ENCODE data around the gene GTF3A.
A peak's percentile ranks its signal among the peaks of the same experiment; 100 is the strongest.

GTF3A gene

DNA sequence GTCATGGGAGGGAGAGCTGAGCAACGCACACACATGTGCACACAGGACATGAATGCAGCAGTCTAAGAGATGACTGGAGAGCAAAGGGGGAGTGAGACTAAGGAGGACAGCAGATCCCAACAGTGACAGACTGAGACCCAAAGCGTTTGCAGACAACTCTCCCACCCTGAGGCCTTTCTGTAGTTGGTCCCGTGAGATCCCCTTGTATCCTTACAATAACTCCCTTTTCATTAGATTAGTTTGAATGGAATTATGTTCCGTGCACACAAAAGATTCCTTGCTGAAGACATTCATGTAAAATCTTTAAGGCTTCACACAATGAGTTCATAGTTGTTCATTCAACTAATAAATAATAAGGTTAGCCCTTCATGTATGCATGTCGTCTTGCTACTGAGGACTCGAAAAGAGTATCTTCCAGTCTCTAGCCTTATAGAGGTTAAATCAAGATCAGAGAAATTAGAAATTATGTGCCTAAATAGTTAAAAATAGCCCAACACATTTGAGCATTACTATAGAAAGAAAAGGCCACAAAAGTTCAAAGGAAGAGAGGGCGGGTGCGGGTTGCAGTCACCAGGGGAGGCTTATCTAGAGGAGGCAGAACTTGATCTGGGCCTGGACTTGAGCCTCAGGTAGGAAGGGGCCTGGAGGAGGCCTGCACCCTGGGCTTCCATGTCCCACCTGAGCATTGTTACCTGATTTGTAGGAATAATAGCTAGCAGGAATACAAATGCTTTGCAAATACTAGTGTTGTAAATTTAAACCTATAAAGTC lies 3.1 kb upstream of the GTF3A start:
- no peak overlapping the region for H3K4me3 ChIP-seq (ENCODE audit: low read length)
- DNase-seq (ENCODE audit: low read depth) = no peak
- TF ChIP-seq, protein P1, sequence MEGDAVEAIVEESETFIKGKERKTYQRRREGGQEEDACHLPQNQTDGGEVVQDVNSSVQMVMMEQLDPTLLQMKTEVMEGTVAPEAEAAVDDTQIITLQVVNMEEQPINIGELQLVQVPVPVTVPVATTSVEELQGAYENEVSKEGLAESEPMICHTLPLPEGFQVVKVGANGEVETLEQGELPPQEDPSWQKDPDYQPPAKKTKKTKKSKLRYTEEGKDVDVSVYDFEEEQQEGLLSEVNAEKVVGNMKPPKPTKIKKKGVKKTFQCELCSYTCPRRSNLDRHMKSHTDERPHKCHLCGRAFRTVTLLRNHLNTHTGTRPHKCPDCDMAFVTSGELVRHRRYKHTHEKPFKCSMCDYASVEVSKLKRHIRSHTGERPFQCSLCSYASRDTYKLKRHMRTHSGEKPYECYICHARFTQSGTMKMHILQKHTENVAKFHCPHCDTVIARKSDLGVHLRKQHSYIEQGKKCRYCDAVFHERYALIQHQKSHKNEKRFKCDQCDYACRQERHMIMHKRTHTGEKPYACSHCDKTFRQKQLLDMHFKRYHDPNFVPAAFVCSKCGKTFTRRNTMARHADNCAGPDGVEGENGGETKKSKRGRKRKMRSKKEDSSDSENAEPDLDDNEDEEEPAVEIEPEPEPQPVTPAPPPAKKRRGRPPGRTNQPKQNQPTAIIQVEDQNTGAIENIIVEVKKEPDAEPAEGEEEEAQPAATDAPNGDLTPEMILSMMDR (conservative IDR thresholded peaks at IDR 0.05; ENCODE audit: low read length) = no peak

DNA sequence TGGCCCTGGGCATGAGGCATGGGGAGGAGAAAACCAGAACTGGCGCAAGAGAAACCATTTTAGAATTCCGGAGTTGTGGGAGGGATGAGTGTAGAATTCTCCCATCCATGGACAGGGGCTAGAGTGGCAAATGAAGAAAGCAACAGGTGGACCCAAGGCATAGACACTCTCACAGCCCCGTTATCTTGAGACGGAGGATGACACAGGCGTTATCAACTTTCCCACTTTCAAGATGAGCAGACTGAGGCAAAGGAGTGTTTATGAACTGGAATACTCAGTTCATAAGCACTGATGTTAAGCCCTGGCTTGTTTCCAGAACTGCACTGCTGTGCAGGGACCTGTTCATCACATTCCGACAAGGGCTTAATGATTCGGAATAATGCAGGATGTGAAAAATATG lies 1.1 kb upstream of the GTF3A start:
- TF ChIP-seq, protein P1 (conservative IDR thresholded peaks at IDR 0.05; ENCODE audit: low read length) = no peak
- H3K4me3 ChIP-seq (ENCODE audit: low read length) = no peak overlapping the region
- DNase-seq (ENCODE audit: low read depth) = no peak

DNA sequence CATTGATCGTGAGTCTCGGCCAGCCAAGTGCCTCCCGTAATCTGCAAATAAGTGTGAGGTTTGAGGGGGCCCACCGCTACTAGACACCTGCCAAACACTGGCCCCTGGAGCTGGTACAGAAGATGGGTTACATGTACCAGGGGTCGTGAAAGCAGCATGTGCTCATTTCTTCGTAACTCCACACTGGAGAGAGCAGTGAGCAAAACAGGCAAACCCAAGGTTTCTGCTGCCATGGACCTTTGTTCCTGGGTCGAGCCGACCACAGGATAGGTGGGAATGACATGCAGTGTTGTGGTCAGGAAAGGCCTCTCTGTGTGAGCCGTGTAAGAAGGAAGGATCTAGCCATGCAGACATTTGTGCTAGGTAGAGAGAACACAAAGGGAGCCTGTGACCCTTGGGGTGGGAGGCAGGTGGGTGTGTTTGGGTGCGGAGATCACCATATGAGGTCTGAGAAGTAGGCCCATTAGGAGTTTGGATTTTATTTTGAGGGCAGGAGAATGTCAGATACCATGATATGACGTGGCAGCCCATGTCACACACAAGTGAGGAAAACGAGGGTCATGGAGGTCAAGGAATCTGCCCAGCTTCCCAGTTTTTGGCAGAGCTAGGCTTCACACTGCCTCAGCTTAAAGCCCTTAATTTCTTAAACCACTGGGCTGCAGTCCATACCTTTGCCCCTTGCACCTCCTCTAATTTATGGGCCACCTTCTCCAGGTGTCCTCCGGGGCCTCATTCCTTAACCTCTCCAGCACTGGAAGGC lies 919 bp downstream of the GTF3A start:
- H3K4me3 ChIP-seq (ENCODE audit: low read length) = peak overlapping the region; percentile 80
- TF ChIP-seq, protein P1 (conservative IDR thresholded peaks at IDR 0.05; ENCODE audit: low read length) = no peak
- no peak for DNase-seq (ENCODE audit: low read depth)

DNA sequence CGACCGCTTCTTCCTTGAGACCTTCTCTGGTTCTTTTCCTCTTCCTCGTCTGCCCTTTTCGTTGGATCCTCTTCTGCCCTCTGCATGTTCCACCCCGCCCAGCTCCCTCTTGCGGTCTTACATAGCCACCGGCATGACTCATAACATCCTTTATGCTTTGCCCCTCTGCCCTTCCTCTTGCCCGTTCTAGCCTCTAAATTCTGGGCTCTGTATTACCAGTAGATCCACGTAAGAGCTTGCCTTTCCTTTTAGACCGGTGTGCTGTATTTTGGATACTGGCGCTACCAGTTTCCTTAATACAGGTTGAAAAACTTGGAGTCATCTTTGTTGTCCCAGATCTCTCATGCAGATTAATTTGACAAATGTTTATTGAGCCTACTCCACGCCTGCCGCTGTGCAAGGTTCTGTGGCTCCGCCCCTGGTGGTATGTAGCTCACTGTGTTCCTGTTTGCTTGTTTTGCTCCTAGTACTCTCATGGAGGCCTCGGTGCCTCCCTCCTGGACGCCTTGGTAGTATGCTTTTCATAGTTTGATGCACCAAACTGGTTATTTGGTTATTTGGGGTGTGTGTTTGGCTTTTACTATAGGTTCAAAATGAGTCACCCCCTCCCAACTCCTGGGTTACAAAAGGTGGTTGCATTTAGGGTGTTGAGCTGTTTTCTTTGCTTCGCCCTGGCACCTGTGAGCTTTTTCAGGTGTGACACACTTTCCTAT lies 1.7 kb downstream of the GTF3A start:
- peak overlapping the region; percentile 80 for H3K4me3 ChIP-seq (ENCODE audit: low read length)
- peak; percentile 81 for DNase-seq (ENCODE audit: low read depth)
- TF ChIP-seq, protein P1 (conservative IDR thresholded peaks at IDR 0.05; ENCODE audit: low read length) = peak; percentile 57

DNA sequence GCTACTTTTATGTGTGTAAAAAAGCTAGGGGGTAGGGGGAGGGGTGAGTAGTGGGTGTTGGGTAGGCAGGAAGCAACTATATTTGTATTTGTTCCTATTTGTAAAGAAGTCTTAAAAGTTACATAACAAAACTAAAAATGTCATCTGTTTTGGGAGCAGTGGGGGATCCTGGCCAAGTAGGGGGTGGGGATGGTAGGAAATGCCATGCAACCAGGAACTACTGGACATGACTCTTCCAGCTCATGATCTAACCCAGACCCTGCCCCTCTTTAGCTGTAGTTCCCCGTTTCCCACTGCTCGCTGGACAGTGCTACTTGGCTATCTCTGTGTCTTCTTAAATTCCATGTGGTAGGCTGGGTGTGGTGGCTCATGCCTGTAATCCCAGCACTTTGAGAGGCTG lies 3.2 kb downstream of the GTF3A start:
- TF ChIP-seq, protein P1 (conservative IDR thresholded peaks at IDR 0.05; ENCODE audit: low read length) = no peak
- no peak overlapping the region for H3K4me3 ChIP-seq (ENCODE audit: low read length)
- DNase-seq (ENCODE audit: low read depth) = peak; percentile 45

DNA sequence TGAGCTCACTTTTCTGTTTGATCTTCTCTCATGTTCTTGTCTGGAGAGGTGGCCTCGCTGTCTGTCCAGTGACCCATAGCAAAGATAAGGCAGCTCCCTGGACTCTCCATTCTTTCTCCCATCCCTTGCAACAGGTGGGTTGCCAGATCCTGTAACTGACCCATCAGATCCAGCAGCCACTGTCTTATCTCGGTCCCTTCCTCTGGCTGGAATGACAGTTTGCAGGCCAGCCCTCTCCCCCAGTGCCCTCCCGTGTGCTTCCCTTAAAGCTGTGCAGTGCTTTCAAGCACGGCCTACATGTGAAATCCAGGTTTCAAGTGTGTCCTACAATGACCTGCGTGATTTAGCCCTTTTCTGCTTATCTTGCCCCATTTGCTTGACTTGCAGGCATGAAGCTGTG lies 3.7 kb downstream of the GTF3A start:
- no peak for DNase-seq (ENCODE audit: low read depth)
- TF ChIP-seq, protein P1 (conservative IDR thresholded peaks at IDR 0.05; ENCODE audit: low read length) = no peak
- H3K4me3 ChIP-seq (ENCODE audit: low read length) = no peak overlapping the region
